ENCODE results near the gene BGLAP. TPM values are rescaled to one million over a fixed set of nuclear protein-coding genes. Genes with fewer than 3 reads are reported as not detected.

Gene BGLAP
- total RNA-seq, 1 donor from 2014 or later, result 5.8 TPM

GRCh38 chr1:156233426-156234127 is 8.4 kb upstream of the BGLAP start:
- H3K9me3 Mint-ChIP-seq (ENCODE audit: low read depth), result no peaks in the 10 kb centered on the region
- DNase-seq (ENCODE audit: low spot score, unreplicated experiment), result no peak
- H3K27ac Mint-ChIP-seq, result peak overlapping the region; percentile 64
- peaks cover 14% of the 10 kb centered on the region for H3K36me3 Mint-ChIP-seq (ENCODE audit: insufficient read depth)
- no peaks in the 10 kb centered on the region for H3K27me3 Mint-ChIP-seq
- H3K4me1 Mint-ChIP-seq (ENCODE audit: low read depth), result no peaks in the 10 kb centered on the region
- TF ChIP-seq CTCF (IDR thresholded peaks at IDR 0.05; ENCODE audit: unreplicated experiment), result no peak
- no peak overlapping the region for H3K4me3 Mint-ChIP-seq (ENCODE audit: low read depth)

DNA sequence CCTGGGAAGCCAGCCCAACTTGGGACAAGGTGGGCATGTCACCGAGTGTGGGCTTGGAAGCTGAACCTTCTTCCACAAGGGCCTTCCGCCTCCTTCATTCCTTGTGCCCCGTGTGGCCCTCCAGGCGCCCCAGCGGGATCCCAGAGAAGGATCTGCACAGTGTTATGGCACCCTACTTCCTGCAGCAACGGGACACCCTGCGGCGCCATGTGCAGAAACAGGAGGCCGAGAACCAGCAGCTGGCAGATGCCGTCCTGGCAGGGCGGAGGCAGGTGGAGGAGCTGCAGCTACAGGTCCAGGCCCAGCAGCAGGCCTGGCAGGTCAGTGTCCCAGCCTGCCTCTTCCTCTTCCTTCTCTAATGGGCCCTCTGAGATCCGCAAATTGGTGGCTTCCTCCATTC is 5.8 kb upstream of the BGLAP start:
- H3K36me3 Mint-ChIP-seq (ENCODE audit: insufficient read depth), result peaks cover 18% of the 10 kb centered on the region
- no peak overlapping the region for H3K4me3 Mint-ChIP-seq (ENCODE audit: low read depth)

GRCh38 chr1:156238248-156238647 is 3.7 kb upstream of the BGLAP start:
- H3K27ac Mint-ChIP-seq, result no peak overlapping the region
- no peaks in the 10 kb centered on the region for H3K9me3 Mint-ChIP-seq (ENCODE audit: low read depth)
- no peak for DNase-seq (ENCODE audit: low spot score, unreplicated experiment)
- H3K4me1 Mint-ChIP-seq (ENCODE audit: low read depth), result no peaks in the 10 kb centered on the region
- H3K27me3 Mint-ChIP-seq, result no peaks in the 10 kb centered on the region
- no peak overlapping the region for H3K4me3 Mint-ChIP-seq (ENCODE audit: low read depth)
- H3K36me3 Mint-ChIP-seq (ENCODE audit: insufficient read depth), result peaks cover 18% of the 10 kb centered on the region
- no peak for TF ChIP-seq CTCF (IDR thresholded peaks at IDR 0.05; ENCODE audit: unreplicated experiment)

More for the DNA sequence above, 5.8 kb upstream of the BGLAP start:
- Mint-ChIP-seq H3K4me1 (ENCODE audit: low read depth) (no peaks in the 10 kb centered on the region), H3K27ac (no peak overlapping the region), H3K9me3 (ENCODE audit: low read depth) (no peaks in the 10 kb centered on the region), H3K27me3 (no peaks in the 10 kb centered on the region)
- no peak for TF ChIP-seq CTCF (IDR thresholded peaks at IDR 0.05; ENCODE audit: unreplicated experiment)
- no peak for DNase-seq (ENCODE audit: low spot score, unreplicated experiment)

- DNase-seq (ENCODE audit: low spot score, unreplicated experiment), result no peak
- Mint-ChIP-seq H3K36me3 (ENCODE audit: insufficient read depth) (peaks cover 12% of the 10 kb centered on the region), H3K9me3 (ENCODE audit: low read depth) (no peaks in the 10 kb centered on the region), H3K4me3 (ENCODE audit: low read depth) (no peak overlapping the region), H3K4me1 (ENCODE audit: low read depth) (no peaks in the 10 kb centered on the region), H3K27ac (no peak overlapping the region), H3K27me3 (no peaks in the 10 kb centered on the region)
- no peak for TF ChIP-seq CTCF (IDR thresholded peaks at IDR 0.05; ENCODE audit: unreplicated experiment)
These were observed 623 bp upstream of the BGLAP start for GRCh38 chr1:156241311-156241811.

- H3K4me1 Mint-ChIP-seq (ENCODE audit: low read depth), result peaks cover 4% of the 10 kb centered on the region
- no peaks in the 10 kb centered on the region for H3K27me3 Mint-ChIP-seq
- TF ChIP-seq CTCF (IDR thresholded peaks at IDR 0.05; ENCODE audit: unreplicated experiment), result no peak
These were observed 754 bp downstream of the BGLAP start for GRCh38 chr1:156242738-156243137.

More at GRCh38 chr1:156242738-156243137, 754 bp downstream of the BGLAP start:
- Mint-ChIP-seq H3K27ac (peak overlapping the region; percentile 76), H3K9me3 (ENCODE audit: low read depth) (no peaks in the 10 kb centered on the region), H3K4me3 (ENCODE audit: low read depth) (no peak overlapping the region), H3K36me3 (ENCODE audit: insufficient read depth) (peaks cover 7% of the 10 kb centered on the region)
- DNase-seq (ENCODE audit: low spot score, unreplicated experiment), result no peak
